AG09319 (cell line): ENCODE results near the gene SHC2.
"Not testable (repeated sequence)": the region's sequence is repeated elsewhere in the genome, so short reads cannot be mapped to it uniquely, and the experiment has no call there.

Experiments used
- DNase-seq: peaks from one replicate; pipeline ENCODE4 v3.0.0-alpha.2; 2010; ENCODE audit warnings: low read depth; ENCODE audit errors: extremely low read depth
- TF ChIP-seq, protein P1 (sequence below): IDR thresholded peaks from 2 replicates; pipeline ENCODE4 v1.5.1; 2011; ENCODE audit warnings: low read depth, mild to moderate bottlenecking, inconsistent platforms, low read length, moderate library complexity

Gene SHC2

DNA sequence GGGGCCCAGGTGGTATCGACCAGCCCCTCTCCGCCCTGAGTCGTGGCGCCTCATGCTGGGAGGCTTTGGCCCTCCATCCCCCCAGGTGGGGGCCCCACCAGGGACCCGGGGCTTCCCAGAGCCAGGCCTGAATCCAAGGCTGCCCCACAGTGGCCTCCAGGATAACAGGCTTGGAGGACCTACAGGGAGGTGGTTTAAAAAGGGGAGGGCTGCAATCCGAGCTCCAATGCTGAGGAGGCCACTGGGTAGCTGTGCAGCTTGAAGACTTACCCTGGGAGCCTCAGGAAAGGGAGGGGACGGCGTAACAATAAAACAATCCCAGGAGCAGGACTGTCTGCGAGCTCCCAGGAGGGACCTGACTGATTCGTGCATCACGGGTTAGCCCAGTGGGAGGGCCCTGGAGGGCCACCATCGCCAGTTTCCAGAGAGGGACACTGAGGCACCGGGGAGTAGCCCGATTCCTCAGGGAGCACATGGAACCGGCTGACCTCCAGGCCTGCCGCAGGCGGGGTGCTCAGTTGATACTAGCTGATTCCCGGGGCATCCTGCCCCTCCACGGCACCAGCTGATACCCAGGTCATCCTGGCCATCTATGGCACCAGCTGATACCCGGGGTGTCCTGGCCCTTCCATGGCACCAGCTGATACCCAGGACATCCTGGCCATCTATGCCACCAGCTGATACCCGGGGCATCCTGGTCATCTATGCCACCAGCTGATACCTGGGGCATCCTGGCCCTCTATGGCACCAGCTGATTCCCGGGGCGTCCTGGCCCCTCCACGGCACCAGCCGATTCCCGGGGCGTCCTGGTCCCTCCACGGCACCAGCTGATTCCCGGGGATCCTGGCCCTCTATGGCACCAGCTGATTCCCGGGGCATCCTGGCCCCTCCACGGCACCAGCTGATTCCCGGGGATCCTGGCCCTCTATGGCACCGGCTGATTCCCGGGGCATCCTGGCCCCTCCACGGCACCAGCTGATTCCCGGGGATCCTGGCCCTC, 48.2 kb downstream of the SHC2 start:
- DNase-seq, result no peak
- TF ChIP-seq, protein P1, sequence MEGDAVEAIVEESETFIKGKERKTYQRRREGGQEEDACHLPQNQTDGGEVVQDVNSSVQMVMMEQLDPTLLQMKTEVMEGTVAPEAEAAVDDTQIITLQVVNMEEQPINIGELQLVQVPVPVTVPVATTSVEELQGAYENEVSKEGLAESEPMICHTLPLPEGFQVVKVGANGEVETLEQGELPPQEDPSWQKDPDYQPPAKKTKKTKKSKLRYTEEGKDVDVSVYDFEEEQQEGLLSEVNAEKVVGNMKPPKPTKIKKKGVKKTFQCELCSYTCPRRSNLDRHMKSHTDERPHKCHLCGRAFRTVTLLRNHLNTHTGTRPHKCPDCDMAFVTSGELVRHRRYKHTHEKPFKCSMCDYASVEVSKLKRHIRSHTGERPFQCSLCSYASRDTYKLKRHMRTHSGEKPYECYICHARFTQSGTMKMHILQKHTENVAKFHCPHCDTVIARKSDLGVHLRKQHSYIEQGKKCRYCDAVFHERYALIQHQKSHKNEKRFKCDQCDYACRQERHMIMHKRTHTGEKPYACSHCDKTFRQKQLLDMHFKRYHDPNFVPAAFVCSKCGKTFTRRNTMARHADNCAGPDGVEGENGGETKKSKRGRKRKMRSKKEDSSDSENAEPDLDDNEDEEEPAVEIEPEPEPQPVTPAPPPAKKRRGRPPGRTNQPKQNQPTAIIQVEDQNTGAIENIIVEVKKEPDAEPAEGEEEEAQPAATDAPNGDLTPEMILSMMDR, result no peak

DNA sequence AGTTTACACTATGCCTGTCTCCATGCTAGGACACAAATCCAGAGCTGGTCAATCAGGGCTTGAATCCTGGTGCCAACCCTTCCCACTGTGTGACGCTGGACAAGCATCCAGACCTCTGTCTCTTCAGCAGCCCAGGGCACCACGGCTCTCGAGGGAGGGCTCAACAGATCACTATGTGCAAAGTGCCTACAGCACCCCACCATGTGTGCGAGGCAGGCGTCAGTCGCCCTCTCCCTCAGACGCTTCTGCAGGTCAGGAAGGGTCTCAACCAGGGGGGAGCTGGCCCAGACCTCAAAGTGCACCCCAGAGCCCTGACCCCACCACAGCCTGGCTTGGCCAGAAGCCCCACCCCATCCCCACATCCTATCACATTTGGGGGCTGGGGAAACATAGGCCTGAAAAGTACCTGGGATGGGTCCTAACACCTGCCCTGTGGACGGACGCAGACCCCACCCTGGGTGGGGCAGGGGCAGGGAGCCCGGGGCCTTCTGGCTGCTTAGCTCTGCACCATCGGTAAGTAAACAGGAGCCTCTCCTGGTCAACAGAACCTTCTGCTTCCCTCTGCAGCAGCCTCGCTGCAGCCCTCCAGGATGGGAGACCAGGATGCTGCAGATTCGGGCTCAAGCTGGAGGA, 49.0 kb downstream of the SHC2 start:
- DNase-seq, result no peak
- TF ChIP-seq, protein P1, result no peak

DNA sequence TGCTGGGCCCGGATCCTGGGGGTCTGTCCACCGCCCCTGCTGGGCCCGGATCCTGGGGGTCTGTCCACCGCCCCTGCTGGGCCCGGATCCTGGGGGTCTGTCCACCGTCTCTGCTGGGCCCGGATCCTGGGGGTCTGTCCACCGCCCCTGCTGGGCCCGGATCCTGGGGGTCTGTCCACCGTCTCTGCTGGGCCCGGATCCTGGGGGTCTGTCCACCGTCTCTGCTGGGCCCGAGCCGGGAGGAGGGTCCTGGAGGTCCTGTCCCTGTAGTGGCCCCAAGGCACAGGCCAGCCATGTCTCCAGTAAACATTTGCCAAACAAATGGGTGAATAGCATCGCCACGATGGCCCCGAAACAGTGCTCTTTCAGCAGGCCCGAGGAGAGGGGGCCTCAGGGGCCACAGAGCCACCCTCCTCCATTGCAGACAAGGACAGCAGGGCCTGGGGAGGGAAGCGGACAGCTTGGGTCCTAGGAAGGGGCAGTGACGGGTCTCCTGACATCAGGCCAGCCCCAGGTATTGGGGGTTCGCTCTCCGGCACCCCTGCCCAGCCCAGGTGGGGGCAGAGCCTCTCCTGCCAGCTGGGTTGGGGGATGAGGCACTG, 49.6 kb downstream of the SHC2 start:
- DNase-seq, result not testable (repeated sequence)

DNA sequence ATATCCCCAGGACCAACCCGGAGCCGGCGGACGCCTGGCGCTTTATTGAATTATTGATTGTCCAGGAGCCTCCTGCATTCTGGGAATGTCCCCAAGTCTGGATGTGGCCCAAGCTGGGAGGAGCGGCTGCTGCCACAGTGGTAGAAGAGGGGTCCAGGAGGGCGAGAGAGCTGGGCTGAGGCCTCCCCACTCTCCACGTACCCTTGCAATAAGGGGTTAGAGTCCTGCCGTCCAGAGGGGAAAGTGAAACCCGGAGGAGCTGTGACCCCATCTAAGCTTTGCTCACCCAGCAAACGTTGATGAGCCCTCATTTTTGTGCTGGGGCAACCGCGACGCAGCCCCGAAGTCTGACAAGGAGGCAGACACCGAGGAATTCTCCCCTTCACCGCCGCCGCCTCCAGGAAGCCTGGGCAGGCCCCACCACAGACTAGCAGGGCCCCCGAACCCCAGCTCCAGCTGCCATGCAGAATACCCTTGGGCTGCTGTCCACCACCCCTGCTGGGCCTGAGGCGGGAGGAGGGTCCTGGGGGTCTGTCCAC, 50.5 kb downstream of the SHC2 start:
- TF ChIP-seq, protein P1, result no peak
- no peak for DNase-seq

DNA sequence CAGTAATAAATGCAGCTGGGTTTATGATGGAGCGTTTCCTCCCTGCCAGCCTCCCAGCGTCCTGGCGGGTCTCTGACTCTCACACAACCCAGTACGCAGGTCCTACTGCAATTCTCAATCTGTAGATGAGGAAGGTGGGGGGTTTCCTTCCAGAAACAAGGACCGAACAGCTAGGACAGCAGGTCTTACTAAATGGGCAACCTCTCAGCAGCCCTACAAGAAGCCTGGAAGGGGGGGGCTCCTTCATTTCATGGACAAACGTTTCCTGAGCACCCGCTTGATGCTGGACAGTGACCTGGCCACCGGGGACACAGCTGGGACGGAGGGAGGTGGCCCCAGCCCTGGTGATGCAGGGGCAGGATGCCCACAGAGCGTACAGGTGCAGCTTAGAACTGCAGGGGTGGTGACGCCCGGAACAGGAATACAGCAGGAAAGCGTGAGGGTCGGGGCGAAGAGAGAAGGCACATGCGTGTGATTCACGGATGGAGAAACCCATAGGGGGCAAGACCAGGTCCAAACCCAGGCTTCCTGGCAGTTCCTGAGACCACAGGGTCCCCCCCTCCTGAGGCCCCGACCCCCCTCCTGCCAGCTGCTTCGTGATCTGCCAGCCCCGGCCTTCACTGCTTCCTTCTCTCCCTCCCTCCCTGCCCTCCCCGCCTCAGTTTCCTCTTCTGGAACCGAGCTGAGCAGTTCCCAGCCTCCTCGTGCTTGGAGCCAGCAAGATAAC, 51.2 kb downstream of the SHC2 start:
- TF ChIP-seq, protein P1, result no peak
- DNase-seq, result no peak

DNA sequence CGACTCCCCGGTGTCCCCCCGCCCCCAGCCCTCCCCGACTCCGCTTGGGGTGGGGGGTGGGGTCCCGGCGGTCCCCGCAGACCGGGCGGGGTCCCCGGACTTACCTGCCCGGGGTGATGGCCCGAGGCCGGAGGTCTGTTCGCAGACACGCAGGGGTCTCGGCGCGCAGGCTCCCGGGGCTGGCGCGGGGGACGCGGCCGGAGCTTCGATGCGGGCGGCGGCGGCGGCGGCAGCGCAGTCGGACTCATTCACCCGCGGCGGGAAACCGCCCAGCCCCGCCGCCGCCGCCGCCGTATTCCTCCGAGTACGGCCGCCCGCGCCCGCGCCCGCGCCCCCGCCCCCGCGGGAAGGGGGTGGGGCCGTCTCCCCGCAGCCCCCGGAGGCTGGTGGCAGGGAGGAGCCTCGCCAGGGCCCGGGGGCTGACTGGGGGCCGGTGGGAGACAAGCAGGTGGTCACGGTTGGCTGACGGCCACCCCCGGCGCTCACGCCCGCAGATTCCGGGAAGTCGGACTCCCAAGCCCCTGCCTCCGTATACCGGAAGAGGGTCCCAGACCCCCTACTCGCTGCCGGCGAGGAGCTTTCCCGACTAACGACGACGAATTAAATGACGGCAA, 51.8 kb downstream of the SHC2 start, which contains the start of gene C2CD4C:
TSS of gene C2CD4C (minus strand) at position 246 of the 614 bp plus-strand sequence. CDS start 786 bp downstream, outside the sequence.
- DNase-seq, result no peak
- TF ChIP-seq, protein P1, result no peak
